DND-41 (cell line): Measurements from ENCODE around the gene UBL3.

Experiments used
- EZH2 ChIP-seq: IDR thresholded peaks from 3 replicates; pipeline ENCODE4 v1.6.1; 2012; ENCODE audit warnings: borderline replicate concordance, low read depth, mild to moderate bottlenecking, moderate library complexity, low read length, inconsistent platforms; ENCODE audit not compliant: severe bottlenecking
- TF ChIP-seq, protein P1 (sequence below): IDR thresholded peaks from 2 replicates; pipeline ENCODE4 v1.5.1; 2012; ENCODE audit warnings: borderline replicate concordance, low read length, moderate library complexity, mild to moderate bottlenecking; ENCODE audit not compliant: poor library complexity, severe bottlenecking; ENCODE audit errors: extremely low read depth

DNA sequence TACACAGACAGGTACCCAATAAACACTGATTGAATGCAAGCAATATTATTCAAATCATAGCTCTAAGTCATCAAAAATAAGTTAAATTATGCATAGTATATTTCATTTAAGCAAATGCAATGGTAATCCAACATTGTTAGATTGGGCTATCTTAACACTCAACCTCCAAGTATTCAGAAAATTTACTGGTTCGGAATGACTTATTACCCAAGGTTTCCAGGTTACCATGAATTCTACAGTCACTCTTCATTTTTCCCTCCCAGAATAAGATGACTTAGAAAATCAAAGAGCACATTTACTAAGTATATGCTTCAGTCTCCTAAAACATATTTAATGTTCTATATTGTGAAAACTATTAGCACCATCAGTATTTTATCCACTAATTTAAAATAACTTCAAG lies 6.0 kb downstream of the UBL3 start:
- TF ChIP-seq EZH2 = no peak
- TF ChIP-seq, protein P1, sequence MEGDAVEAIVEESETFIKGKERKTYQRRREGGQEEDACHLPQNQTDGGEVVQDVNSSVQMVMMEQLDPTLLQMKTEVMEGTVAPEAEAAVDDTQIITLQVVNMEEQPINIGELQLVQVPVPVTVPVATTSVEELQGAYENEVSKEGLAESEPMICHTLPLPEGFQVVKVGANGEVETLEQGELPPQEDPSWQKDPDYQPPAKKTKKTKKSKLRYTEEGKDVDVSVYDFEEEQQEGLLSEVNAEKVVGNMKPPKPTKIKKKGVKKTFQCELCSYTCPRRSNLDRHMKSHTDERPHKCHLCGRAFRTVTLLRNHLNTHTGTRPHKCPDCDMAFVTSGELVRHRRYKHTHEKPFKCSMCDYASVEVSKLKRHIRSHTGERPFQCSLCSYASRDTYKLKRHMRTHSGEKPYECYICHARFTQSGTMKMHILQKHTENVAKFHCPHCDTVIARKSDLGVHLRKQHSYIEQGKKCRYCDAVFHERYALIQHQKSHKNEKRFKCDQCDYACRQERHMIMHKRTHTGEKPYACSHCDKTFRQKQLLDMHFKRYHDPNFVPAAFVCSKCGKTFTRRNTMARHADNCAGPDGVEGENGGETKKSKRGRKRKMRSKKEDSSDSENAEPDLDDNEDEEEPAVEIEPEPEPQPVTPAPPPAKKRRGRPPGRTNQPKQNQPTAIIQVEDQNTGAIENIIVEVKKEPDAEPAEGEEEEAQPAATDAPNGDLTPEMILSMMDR = no peak
